ENCODE measurements around the gene SH2D2A. TPM values are rescaled to one million over a fixed set of nuclear protein-coding genes. Genes with fewer than 3 reads are reported as not detected.

Gene SH2D2A
- total RNA-seq, 1 donor from 2014 or later = 1.8 TPM

GRCh38 chr1:156862997-156863599, 46.5 kb upstream of the SH2D2A start:
- peaks cover 21% of the 10 kb centered on the region for H3K27me3 ChIP-seq (ENCODE audit: control insufficient read depth, insufficient read depth, low read length)
- H3K4me3 ChIP-seq (ENCODE audit: low read depth, low read length) = no peak overlapping the region
- no peaks in the 10 kb centered on the region for H3K36me3 ChIP-seq (ENCODE audit: control insufficient read depth, insufficient read depth, low read length)
- TF ChIP-seq, protein P1, sequence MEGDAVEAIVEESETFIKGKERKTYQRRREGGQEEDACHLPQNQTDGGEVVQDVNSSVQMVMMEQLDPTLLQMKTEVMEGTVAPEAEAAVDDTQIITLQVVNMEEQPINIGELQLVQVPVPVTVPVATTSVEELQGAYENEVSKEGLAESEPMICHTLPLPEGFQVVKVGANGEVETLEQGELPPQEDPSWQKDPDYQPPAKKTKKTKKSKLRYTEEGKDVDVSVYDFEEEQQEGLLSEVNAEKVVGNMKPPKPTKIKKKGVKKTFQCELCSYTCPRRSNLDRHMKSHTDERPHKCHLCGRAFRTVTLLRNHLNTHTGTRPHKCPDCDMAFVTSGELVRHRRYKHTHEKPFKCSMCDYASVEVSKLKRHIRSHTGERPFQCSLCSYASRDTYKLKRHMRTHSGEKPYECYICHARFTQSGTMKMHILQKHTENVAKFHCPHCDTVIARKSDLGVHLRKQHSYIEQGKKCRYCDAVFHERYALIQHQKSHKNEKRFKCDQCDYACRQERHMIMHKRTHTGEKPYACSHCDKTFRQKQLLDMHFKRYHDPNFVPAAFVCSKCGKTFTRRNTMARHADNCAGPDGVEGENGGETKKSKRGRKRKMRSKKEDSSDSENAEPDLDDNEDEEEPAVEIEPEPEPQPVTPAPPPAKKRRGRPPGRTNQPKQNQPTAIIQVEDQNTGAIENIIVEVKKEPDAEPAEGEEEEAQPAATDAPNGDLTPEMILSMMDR (IDR thresholded peaks at IDR 0.05; ENCODE audit: insufficient read depth, low read length, severe bottlenecking) = no peak
- DNase-seq (ENCODE audit: low read depth) (no peak), FAIRE-seq (no peak)

- no peaks in the 10 kb centered on the region for H3K36me3 ChIP-seq (ENCODE audit: control insufficient read depth, insufficient read depth, low read length)
- H3K27me3 ChIP-seq (ENCODE audit: control insufficient read depth, insufficient read depth, low read length) = peaks cover 26% of the 10 kb centered on the region
- H3K4me3 ChIP-seq (ENCODE audit: low read depth, low read length) = no peak overlapping the region
- DNase-seq (ENCODE audit: low read depth) (no peak), FAIRE-seq (no peak)
- TF ChIP-seq, protein P1 (IDR thresholded peaks at IDR 0.05; ENCODE audit: insufficient read depth, low read length, severe bottlenecking) = no peak
Measured at GRCh38 chr1:156862584-156862983, 45.9 kb upstream of the SH2D2A start.

- no peaks in the 10 kb centered on the region for H3K36me3 ChIP-seq (ENCODE audit: control insufficient read depth, insufficient read depth, low read length)
Measured at GRCh38 chr1:156860628-156861423, 44.2 kb upstream of the SH2D2A start, which contains the start of gene NTRK1. NTRK1 (plus strand) TSS chr1:156860865; CDS start chr1:156860935, 70 bp downstream.

GRCh38 chr1:156860113-156860627, 43.5 kb upstream of the SH2D2A start:
- H3K27me3 ChIP-seq (ENCODE audit: control insufficient read depth, insufficient read depth, low read length) = peaks cover 28% of the 10 kb centered on the region
- no peak for FAIRE-seq
- TF ChIP-seq, protein P1 (IDR thresholded peaks at IDR 0.05; ENCODE audit: insufficient read depth, low read length, severe bottlenecking) = peak; percentile 90
- no peak overlapping the region for H3K4me3 ChIP-seq (ENCODE audit: low read depth, low read length)
- no peaks in the 10 kb centered on the region for H3K36me3 ChIP-seq (ENCODE audit: control insufficient read depth, insufficient read depth, low read length)
- no peak for DNase-seq (ENCODE audit: low read depth)

More at GRCh38 chr1:156860628-156861423, 44.2 kb upstream of the SH2D2A start, which contains the start of gene NTRK1:
- TF ChIP-seq, protein P1 (IDR thresholded peaks at IDR 0.05; ENCODE audit: insufficient read depth, low read length, severe bottlenecking) = no peak
- FAIRE-seq (no peak), DNase-seq (ENCODE audit: low read depth) (no peak)
- Histone ChIP-seq H3K27me3 (ENCODE audit: control insufficient read depth, insufficient read depth, low read length) (peaks cover 30% of the 10 kb centered on the region), H3K4me3 (ENCODE audit: low read depth, low read length) (no peak within 1 kb of the TSS)

- H3K27me3 ChIP-seq (ENCODE audit: control insufficient read depth, insufficient read depth, low read length) = peaks cover 28% of the 10 kb centered on the region
- TF ChIP-seq, protein P1 (IDR thresholded peaks at IDR 0.05; ENCODE audit: insufficient read depth, low read length, severe bottlenecking) = no peak
- FAIRE-seq = no peak
- no peaks in the 10 kb centered on the region for H3K36me3 ChIP-seq (ENCODE audit: control insufficient read depth, insufficient read depth, low read length)
- DNase-seq (ENCODE audit: low read depth) = no peak
- no peak overlapping the region for H3K4me3 ChIP-seq (ENCODE audit: low read depth, low read length)
Measured at GRCh38 chr1:156859523-156860112, 43.0 kb upstream of the SH2D2A start.

All from bronchial epithelial cell (primary cell).